ENCODE results near the gene GNB3.

Gene GNB3

GRCh38 chr12:6854036-6854435 is 13.3 kb downstream of the GNB3 start:
- TF ChIP-seq, protein P1, sequence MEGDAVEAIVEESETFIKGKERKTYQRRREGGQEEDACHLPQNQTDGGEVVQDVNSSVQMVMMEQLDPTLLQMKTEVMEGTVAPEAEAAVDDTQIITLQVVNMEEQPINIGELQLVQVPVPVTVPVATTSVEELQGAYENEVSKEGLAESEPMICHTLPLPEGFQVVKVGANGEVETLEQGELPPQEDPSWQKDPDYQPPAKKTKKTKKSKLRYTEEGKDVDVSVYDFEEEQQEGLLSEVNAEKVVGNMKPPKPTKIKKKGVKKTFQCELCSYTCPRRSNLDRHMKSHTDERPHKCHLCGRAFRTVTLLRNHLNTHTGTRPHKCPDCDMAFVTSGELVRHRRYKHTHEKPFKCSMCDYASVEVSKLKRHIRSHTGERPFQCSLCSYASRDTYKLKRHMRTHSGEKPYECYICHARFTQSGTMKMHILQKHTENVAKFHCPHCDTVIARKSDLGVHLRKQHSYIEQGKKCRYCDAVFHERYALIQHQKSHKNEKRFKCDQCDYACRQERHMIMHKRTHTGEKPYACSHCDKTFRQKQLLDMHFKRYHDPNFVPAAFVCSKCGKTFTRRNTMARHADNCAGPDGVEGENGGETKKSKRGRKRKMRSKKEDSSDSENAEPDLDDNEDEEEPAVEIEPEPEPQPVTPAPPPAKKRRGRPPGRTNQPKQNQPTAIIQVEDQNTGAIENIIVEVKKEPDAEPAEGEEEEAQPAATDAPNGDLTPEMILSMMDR (IDR thresholded peaks at IDR 0.05; ENCODE audit: low read depth, low read length), result no peak
- H3K4me3 ChIP-seq (replicated peaks in 1 of 2; ENCODE audit: low read depth in 2 of 2, low read length in 2 of 2), result no peak overlapping the region
- DNase-seq (ENCODE audit: low read depth in 2 of 2), result no peak

GRCh38 chr12:6855322-6855721 is 14.6 kb downstream of the GNB3 start:
- no peak for DNase-seq (ENCODE audit: low read depth in 2 of 2)
- TF ChIP-seq, protein P1 (IDR thresholded peaks at IDR 0.05; ENCODE audit: low read depth, low read length), result no peak
- no peak overlapping the region for H3K4me3 ChIP-seq (replicated peaks in 1 of 2; ENCODE audit: low read depth in 2 of 2, low read length in 2 of 2)

DNA sequence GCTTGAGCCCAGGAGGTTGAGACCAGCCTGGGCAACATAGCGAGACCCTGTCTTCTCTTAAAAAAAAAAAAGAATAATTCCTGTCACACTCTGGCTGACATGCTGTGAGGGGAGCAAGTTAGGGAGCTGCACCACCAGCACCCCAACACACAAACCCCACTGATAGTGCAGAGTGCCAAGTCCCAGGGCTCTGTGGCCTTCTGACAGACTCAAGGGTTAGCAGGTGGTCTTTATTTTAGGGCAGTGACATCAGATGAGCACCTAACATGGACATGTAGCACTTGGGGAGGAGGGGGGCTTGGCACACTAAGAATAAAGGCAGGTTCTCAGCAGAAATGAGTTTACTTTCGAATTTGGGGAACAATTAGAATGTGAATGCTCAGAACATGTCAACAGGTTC is 18.1 kb downstream of the GNB3 start:
- H3K4me3 ChIP-seq (replicated peaks in 1 of 2; ENCODE audit: low read depth in 2 of 2, low read length in 2 of 2), result no peak overlapping the region
- DNase-seq (ENCODE audit: low read depth in 2 of 2), result no peak
- TF ChIP-seq, protein P1 (IDR thresholded peaks at IDR 0.05; ENCODE audit: low read depth, low read length), result no peak

GRCh38 chr12:6860116-6860515 is 19.4 kb downstream of the GNB3 start:
- no peak for DNase-seq (ENCODE audit: low read depth in 2 of 2)
- TF ChIP-seq, protein P1 (IDR thresholded peaks at IDR 0.05; ENCODE audit: low read depth, low read length), result no peak
- H3K4me3 ChIP-seq (replicated peaks in 1 of 2; ENCODE audit: low read depth in 2 of 2, low read length in 2 of 2), result no peak overlapping the region

- no peak for DNase-seq (ENCODE audit: low read depth in 2 of 2)
- no peak overlapping the region for H3K4me3 ChIP-seq (replicated peaks in 1 of 2; ENCODE audit: low read depth in 2 of 2, low read length in 2 of 2)
- TF ChIP-seq, protein P1 (IDR thresholded peaks at IDR 0.05; ENCODE audit: low read depth, low read length), result no peak
Observed at GRCh38 chr12:6860942-6861341, 20.2 kb downstream of the GNB3 start.

DNA sequence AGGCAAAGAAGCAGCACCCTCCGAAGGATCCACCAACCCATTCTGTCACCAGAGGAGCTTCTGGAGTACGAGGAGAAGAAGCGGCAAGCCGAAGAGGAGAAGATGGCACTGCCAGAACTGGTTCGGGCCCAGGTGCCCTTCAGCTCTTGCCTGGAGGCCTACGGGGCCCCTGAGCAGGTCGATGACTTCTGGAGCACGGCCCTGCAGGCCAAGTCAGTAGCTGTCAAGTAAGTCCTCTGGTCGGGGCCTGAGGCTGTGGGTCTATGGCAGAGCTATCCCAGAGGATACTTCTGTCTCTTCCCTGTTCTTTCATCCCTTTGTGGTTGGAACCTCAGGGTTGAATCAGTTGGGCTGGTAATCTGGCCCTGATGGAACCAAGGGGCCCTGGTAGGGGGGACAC is 20.7 kb downstream of the GNB3 start:
- TF ChIP-seq, protein P1 (IDR thresholded peaks at IDR 0.05; ENCODE audit: low read depth, low read length), result no peak
- no peak overlapping the region for H3K4me3 ChIP-seq (replicated peaks in 1 of 2; ENCODE audit: low read depth in 2 of 2, low read length in 2 of 2)
- DNase-seq (ENCODE audit: low read depth in 2 of 2), result no peak

DNA sequence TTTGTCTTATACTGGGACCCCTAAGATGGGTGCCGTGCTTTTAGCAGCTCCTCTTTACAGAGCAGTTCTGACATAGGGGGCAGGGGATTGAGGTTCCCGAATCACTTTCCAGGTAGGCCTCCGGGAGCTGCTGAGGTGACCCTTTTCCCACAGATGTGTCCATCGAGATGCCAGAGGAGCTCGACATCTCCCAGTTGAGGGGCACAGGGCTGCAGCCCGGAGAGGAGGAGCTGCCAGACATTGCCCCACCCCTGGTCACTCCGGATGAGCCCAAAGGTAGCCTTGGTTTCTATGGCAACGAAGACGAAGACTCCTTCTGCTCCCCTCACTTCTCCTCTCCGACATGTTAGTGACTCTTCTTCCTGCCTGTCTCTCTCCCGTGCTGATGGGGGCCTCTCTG is 22.3 kb downstream of the GNB3 start:
- DNase-seq (ENCODE audit: low read depth in 2 of 2), result no peak
- no peak overlapping the region for H3K4me3 ChIP-seq (replicated peaks in 1 of 2; ENCODE audit: low read depth in 2 of 2, low read length in 2 of 2)
- TF ChIP-seq, protein P1 (IDR thresholded peaks at IDR 0.05; ENCODE audit: low read depth, low read length), result no peak

Measured in cardiac fibroblast (primary cell).